HG03378 (cell line): Measurements from ENCODE around the gene CRYZ.

Experiments used
- ATAC-seq: cut with Tn5 transposase; IDR thresholded peaks from one replicate; pipeline ENCODE4 v1.9.1; 2021; ENCODE audit warnings: mild to moderate bottlenecking, moderate library complexity; ENCODE audit not compliant: unreplicated experiment

Gene CRYZ

GRCh38 chr1:74731399-74732052 lies 1.3 kb downstream of the CRYZ start:
- ATAC-seq: peak; percentile 43

GRCh38 chr1:74729741-74730478 lies 2.9 kb downstream of the CRYZ start:
- no peak for ATAC-seq

- ATAC-seq: no peak
Observed at GRCh38 chr1:74728736-74729135, 4.1 kb downstream of the CRYZ start.

- no peak for ATAC-seq
Observed at GRCh38 chr1:74726063-74726462, 6.8 kb downstream of the CRYZ start.

- no peak for ATAC-seq
Observed at GRCh38 chr1:74717626-74718025, 15.2 kb downstream of the CRYZ start.

GRCh38 chr1:74716822-74717221 lies 16.0 kb downstream of the CRYZ start:
- no peak for ATAC-seq

GRCh38 chr1:74715806-74716205 lies 17.0 kb downstream of the CRYZ start:
- no peak for ATAC-seq

GRCh38 chr1:74715236-74715502 lies 17.7 kb downstream of the CRYZ start:
- no peak for ATAC-seq

GRCh38 chr1:74714429-74715235 lies 18.2 kb downstream of the CRYZ start:
- peak; percentile 77 for ATAC-seq

GRCh38 chr1:74713849-74714248 lies 19.0 kb downstream of the CRYZ start:
- ATAC-seq: peak; percentile 15

GRCh38 chr1:74712881-74713280 lies 20.0 kb downstream of the CRYZ start:
- no peak for ATAC-seq

GRCh38 chr1:74703386-74704182 lies 29.3 kb downstream of the CRYZ start:
- ATAC-seq: no peak

GRCh38 chr1:74699331-74699730 lies 33.5 kb downstream of the CRYZ start:
- ATAC-seq: peak; percentile 65

- no peak for ATAC-seq
Observed at GRCh38 chr1:74697832-74698231, 35.0 kb downstream of the CRYZ start.

- ATAC-seq: no peak
Observed at GRCh38 chr1:74693473-74693872, 39.4 kb downstream of the CRYZ start.

GRCh38 chr1:74690909-74691308 lies 41.9 kb downstream of the CRYZ start:
- no peak for ATAC-seq

GRCh38 chr1:74690364-74690696 lies 42.5 kb downstream of the CRYZ start:
- no peak for ATAC-seq

GRCh38 chr1:74689621-74690363 lies 43.1 kb downstream of the CRYZ start:
- ATAC-seq: peak; percentile 73

- ATAC-seq: no peak
Observed at GRCh38 chr1:74686928-74687327, 45.9 kb downstream of the CRYZ start.

GRCh38 chr1:74684301-74684700 lies 48.5 kb downstream of the CRYZ start:
- ATAC-seq: no peak

- no peak for ATAC-seq
Observed at GRCh38 chr1:74683656-74684055, 49.2 kb downstream of the CRYZ start.
